Memory B cell (primary cell): Measurements from ENCODE around the gene SCLT1.

Experiments used
- ATAC-seq: fragments of 150-1000 bp; cut with Tn5 transposase; 2 replicates; pipeline ENCODE4 v1.10.0; 2021; ENCODE audit warnings: low read depth, mild to moderate bottlenecking, moderate library complexity
- DNase-seq, 2 donors: peaks; one replicate each; pipeline ENCODE4 v3.0.0; 2022; ENCODE audit warnings: low spot score in 2 of 2
- H3K27ac Mint-ChIP-seq: one replicate; pipeline ENCODE4 v1.8.0; 2022; ENCODE audit warnings: mild to moderate bottlenecking, moderate library complexity, mixed read lengths
- H3K27me3 Mint-ChIP-seq: one replicate; pipeline ENCODE4 v1.8.0; 2022; ENCODE audit warnings: mixed read lengths
- H3K36me3 Mint-ChIP-seq: one replicate; pipeline ENCODE4 v1.8.0; 2022; ENCODE audit warnings: mild to moderate bottlenecking, mixed read lengths
- H3K4me1 Mint-ChIP-seq: one replicate; pipeline ENCODE4 v1.8.0; 2022; ENCODE audit warnings: mixed read lengths
- H3K4me3 Mint-ChIP-seq: one replicate; pipeline ENCODE4 v1.8.0; 2022; ENCODE audit warnings: mild to moderate bottlenecking, moderate library complexity, mixed read lengths
- H3K9me3 Mint-ChIP-seq: one replicate; pipeline ENCODE4 v1.8.0; 2022; ENCODE audit warnings: mixed read lengths

SCLT1 gene

GRCh38 chr4:128847082-128847724 is 246.1 kb downstream of the SCLT1 start:
- Mint-ChIP-seq H3K27ac (peak overlapping the region; percentile 16), H3K36me3 (peaks cover 55% of the 10 kb centered on the region), H3K4me1 (no peaks in the 10 kb centered on the region), H3K4me3 (no peak overlapping the region), H3K9me3 (no peaks in the 10 kb centered on the region), H3K27me3 (no peaks in the 10 kb centered on the region)
- no peak for DNase-seq
- no peak for ATAC-seq

- peaks cover 7% of the 10 kb centered on the region for H3K4me1 Mint-ChIP-seq
- ATAC-seq = no peak
- H3K9me3 Mint-ChIP-seq = no peaks in the 10 kb centered on the region
- peaks cover 56% of the 10 kb centered on the region for H3K36me3 Mint-ChIP-seq
- no peaks in the 10 kb centered on the region for H3K27me3 Mint-ChIP-seq
- H3K27ac Mint-ChIP-seq = no peak overlapping the region
- no peak for DNase-seq
- H3K4me3 Mint-ChIP-seq = no peak overlapping the region
Observed at GRCh38 chr4:128846063-128846462, 247.3 kb downstream of the SCLT1 start.

- H3K4me3 Mint-ChIP-seq = no peak overlapping the region
- no peak overlapping the region for H3K27ac Mint-ChIP-seq
- no peaks in the 10 kb centered on the region for H3K27me3 Mint-ChIP-seq
- H3K9me3 Mint-ChIP-seq = no peaks in the 10 kb centered on the region
- ATAC-seq = no peak
- peaks cover 51% of the 10 kb centered on the region for H3K36me3 Mint-ChIP-seq
- no peak for DNase-seq
- peaks cover 12% of the 10 kb centered on the region for H3K4me1 Mint-ChIP-seq
Observed at GRCh38 chr4:128844931-128845330, 248.4 kb downstream of the SCLT1 start.

GRCh38 chr4:128841402-128841801 is 251.9 kb downstream of the SCLT1 start:
- DNase-seq (no peak), ATAC-seq (no peak)
- H3K4me3 Mint-ChIP-seq = no peak overlapping the region
- peaks cover 27% of the 10 kb centered on the region for H3K4me1 Mint-ChIP-seq
- H3K36me3 Mint-ChIP-seq = peaks cover 32% of the 10 kb centered on the region
- H3K9me3 Mint-ChIP-seq = no peaks in the 10 kb centered on the region
- peak overlapping the region; percentile 62 for H3K27ac Mint-ChIP-seq
- H3K27me3 Mint-ChIP-seq = no peaks in the 10 kb centered on the region

- peaks cover 31% of the 10 kb centered on the region for H3K36me3 Mint-ChIP-seq
- H3K4me1 Mint-ChIP-seq = peaks cover 29% of the 10 kb centered on the region
- peak overlapping the region; percentile 62 for H3K27ac Mint-ChIP-seq
- no peaks in the 10 kb centered on the region for H3K27me3 Mint-ChIP-seq
- DNase-seq (no peak), ATAC-seq (no peak)
- H3K9me3 Mint-ChIP-seq = no peaks in the 10 kb centered on the region
- no peak overlapping the region for H3K4me3 Mint-ChIP-seq
Observed at GRCh38 chr4:128840711-128841318, 252.5 kb downstream of the SCLT1 start.

- Mint-ChIP-seq H3K4me1 (peaks cover 34% of the 10 kb centered on the region), H3K9me3 (no peaks in the 10 kb centered on the region), H3K4me3 (no peak overlapping the region), H3K27ac (peak overlapping the region; percentile 67), H3K36me3 (peaks cover 17% of the 10 kb centered on the region), H3K27me3 (no peaks in the 10 kb centered on the region)
- no peak for ATAC-seq
- no peak for DNase-seq
Observed at GRCh38 chr4:128837679-128838078, 255.7 kb downstream of the SCLT1 start.

- Mint-ChIP-seq H3K9me3 (no peaks in the 10 kb centered on the region), H3K27ac (peak overlapping the region; percentile 67), H3K4me3 (no peak overlapping the region), H3K4me1 (peaks cover 38% of the 10 kb centered on the region), H3K36me3 (peaks cover 19% of the 10 kb centered on the region), H3K27me3 (no peaks in the 10 kb centered on the region)
- no peak for ATAC-seq
- no peak for DNase-seq
Observed at GRCh38 chr4:128837198-128837597, 256.1 kb downstream of the SCLT1 start.

GRCh38 chr4:128835498-128836222 is 257.7 kb downstream of the SCLT1 start:
- Mint-ChIP-seq H3K4me3 (no peak overlapping the region), H3K9me3 (no peaks in the 10 kb centered on the region), H3K36me3 (peaks cover 14% of the 10 kb centered on the region), H3K27ac (no peak overlapping the region), H3K4me1 (peaks cover 39% of the 10 kb centered on the region), H3K27me3 (no peaks in the 10 kb centered on the region)
- ATAC-seq = no peak
- no peak for DNase-seq
